Colonic mucosa (tissue), 4 donors: Measurements from ENCODE around the gene CLIC6. TPM values are rescaled to one million over a fixed set of nuclear protein-coding genes. Genes with fewer than 3 reads are reported as not detected.
A peak's percentile ranks its signal among the peaks of the same experiment; 100 is the strongest.
"Not testable (repeated sequence)": the region's sequence is repeated elsewhere in the genome, so short reads cannot be mapped to it uniquely, and the experiment has no call there.

ENCODE experiments used
- DNase-seq: peaks from one replicate; pipeline ENCODE4 v3.0.0-alpha.2; 2020
- H3K27ac ChIP-seq: fragments of 200-600 bp; one replicate; pipeline ENCODE4 v1.8.0; 2021
- H3K27me3 ChIP-seq: fragments of 200-600 bp; one replicate; pipeline ENCODE4 v1.8.0; 2021
- H3K36me3 ChIP-seq: fragments of 200-600 bp; one replicate; pipeline ENCODE4 v1.8.0; 2021
- H3K4me1 ChIP-seq: fragments of 200-600 bp; one replicate; pipeline ENCODE4 v1.8.0; 2021; ENCODE audit warnings: mild to moderate bottlenecking
- H3K4me3 ChIP-seq: fragments of 200-600 bp; one replicate; pipeline ENCODE4 v1.8.0; 2021
- H3K9ac ChIP-seq, 2 donors: one replicate each; pipeline ENCODE4 v1.7.0; 2013; ENCODE audit warnings: control low read depth in 2 of 2, low read depth in 2 of 2, low read length in 2 of 2
- H3K9me3 ChIP-seq: fragments of 200-600 bp; one replicate; pipeline ENCODE4 v1.8.0; 2021
- CTCF ChIP-seq: fragments of 200-600 bp; IDR thresholded peaks from one replicate; pipeline ENCODE4 v1.8.0; 2022; ENCODE audit warnings: antibody characterized with exemption, mild to moderate bottlenecking
- intact Hi-C: fragments of 100-400 bp; cut with DNase I; formaldehyde crosslinking; loops from one replicate; pipeline ENCODE4 v1.14.1; 2022
- total RNA-seq, 2 donors: library from RNA; stranded (reverse); fragmentation: NEBNext Ultra II Directional in 1 of 2; extraction: Animal tissue kit (Norgen Biotek cat#: 25700) in 1 of 2; gene quantifications; one replicate each; pipeline ENCODE4 v1.2.1, GENCODE V29; 2021
- donor health status: healthy.
- donor health status: DM: no; HTN: no; CAD: no.
- donor health status: DM: no; HTN: no; CAD: no.

Gene CLIC6
- total RNA-seq, 2 donors from 2014 or later = 9.4 to 12.8 TPM

DNA sequence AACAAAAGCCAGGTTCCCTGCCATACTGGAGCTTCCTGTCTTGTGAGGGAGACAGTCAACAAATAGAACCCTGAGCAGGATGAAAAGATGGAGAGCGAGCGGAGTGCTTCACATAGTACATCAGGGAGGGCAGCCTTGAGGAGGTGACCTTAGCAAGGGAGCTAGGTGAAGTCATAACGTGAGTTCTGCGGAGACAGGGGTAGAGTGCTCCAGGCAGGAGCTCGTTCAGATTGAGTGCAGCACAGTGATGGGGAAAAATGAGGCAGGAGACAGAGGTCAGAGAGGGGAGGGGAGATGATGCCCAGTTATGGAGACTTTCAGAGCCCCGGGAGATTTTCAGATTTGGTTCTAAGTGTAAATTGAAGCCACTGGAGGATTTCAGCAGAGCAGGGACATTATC, 15.3 kb upstream of the CLIC6 start:
- no peaks in the 10 kb centered on the region for H3K4me1 ChIP-seq
- H3K36me3 ChIP-seq = no peaks in the 10 kb centered on the region
- H3K9me3 ChIP-seq = no peaks in the 10 kb centered on the region
- intact Hi-C loops = no loop called here
- no peak for DNase-seq
- H3K4me3 ChIP-seq = no peak overlapping the region
- H3K9ac ChIP-seq = no peak overlapping the region
- TF ChIP-seq CTCF = no peak
- H3K27ac ChIP-seq = no peak overlapping the region
- H3K27me3 ChIP-seq = no peaks in the 10 kb centered on the region

DNA sequence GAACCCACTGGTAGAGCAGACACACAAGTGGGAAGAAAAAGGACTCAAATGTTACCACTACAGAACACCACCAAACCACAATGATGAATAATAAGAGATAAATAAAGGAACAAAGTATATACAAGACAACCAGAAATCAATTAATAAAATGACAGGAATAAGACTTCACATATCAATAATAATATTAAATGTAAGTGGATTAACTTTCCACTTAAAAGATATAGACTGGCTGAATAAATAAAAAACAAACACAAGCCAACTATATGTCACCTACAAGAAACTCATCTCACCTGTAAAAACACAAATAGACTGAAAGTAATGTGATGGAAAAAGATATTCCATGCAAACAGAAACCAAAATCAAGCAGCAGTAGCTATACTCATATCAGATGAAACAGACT, 6.9 kb upstream of the CLIC6 start:
- Histone ChIP-seq H3K27me3 (no peaks in the 10 kb centered on the region), H3K9me3 (no peaks in the 10 kb centered on the region), H3K36me3 (no peaks in the 10 kb centered on the region), H3K27ac (no peak overlapping the region), H3K4me1 (no peaks in the 10 kb centered on the region), H3K9ac (no peak overlapping the region), H3K4me3 (no peak overlapping the region)
- no peak for DNase-seq
- intact Hi-C loops = no loop called here
- TF ChIP-seq CTCF = no peak

DNA sequence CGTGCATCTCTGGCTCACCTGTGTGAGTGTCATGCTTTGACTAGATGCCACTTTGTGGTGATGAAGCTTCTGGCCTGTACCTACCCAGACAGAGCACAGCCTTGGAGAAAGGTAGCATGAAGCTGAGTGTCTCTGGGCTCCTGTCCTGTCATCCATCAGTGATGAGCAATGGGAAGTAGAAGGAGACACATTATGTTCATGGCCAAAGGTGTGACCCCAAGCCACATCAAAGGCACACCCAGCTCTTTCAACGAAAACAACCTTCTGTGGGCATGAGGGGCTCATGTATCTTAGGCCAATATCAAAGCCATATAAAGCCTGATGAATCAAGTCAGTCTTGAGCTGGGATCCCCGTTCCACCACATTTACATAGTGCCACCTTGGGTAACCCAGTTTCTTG, 1.0 kb upstream of the CLIC6 start:
- Histone ChIP-seq H3K27me3 (peaks cover 13% of the 10 kb centered on the region), H3K9ac (no peak overlapping the region), H3K4me1 (no peaks in the 10 kb centered on the region), H3K4me3 (no peak overlapping the region), H3K36me3 (no peaks in the 10 kb centered on the region), H3K9me3 (no peaks in the 10 kb centered on the region), H3K27ac (no peak overlapping the region)
- TF ChIP-seq CTCF = no peak
- DNase-seq = no peak
- intact Hi-C loops = no loop called here

DNA sequence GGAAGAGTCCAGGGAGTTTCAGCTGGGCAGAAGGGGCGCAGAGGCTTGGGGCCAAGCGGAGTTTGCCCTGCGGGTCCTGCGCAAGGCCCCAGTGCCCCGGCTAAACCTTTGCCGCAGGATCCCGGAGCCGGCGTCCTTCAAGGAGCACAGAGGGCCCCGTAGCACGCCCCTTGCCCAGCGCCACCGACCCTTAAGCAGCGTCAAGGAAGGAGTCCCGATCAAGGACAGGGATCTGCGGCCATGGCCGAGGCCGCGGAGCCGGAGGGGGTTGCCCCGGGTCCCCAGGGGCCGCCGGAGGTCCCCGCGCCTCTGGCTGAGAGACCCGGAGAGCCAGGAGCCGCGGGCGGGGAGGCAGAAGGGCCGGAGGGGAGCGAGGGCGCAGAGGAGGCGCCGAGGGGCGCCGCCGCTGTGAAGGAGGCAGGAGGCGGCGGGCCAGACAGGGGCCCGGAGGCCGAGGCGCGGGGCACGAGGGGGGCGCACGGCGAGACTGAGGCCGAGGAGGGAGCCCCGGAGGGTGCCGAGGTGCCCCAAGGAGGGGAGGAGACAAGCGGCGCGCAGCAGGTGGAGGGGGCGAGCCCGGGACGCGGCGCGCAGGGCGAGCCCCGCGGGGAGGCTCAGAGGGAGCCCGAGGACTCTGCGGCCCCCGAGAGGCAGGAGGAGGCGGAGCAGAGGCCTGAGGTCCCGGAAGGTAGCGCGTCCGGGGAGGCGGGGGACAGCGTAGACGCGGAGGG, 520 bp downstream of the CLIC6 start:
- H3K36me3 ChIP-seq = no peaks in the 10 kb centered on the region
- intact Hi-C loops = no loop called here
- no peaks in the 10 kb centered on the region for H3K9me3 ChIP-seq
- no peak for TF ChIP-seq CTCF
- H3K4me1 ChIP-seq = no peaks in the 10 kb centered on the region
- peak overlapping the region in 1 of 2 donors; percentile 54 for H3K9ac ChIP-seq
- no peak overlapping the region for H3K27ac ChIP-seq
- peaks cover 13% of the 10 kb centered on the region for H3K27me3 ChIP-seq
- no peak for DNase-seq
- H3K4me3 ChIP-seq = peak overlapping the region; percentile 63

- peaks cover 13% of the 10 kb centered on the region for H3K27me3 ChIP-seq
- H3K36me3 ChIP-seq, H3K9me3 ChIP-seq, H3K4me1 ChIP-seq, H3K27ac ChIP-seq, DNase-seq, intact Hi-C loops: not testable (repeated sequence)
- H3K9ac ChIP-seq = peak overlapping the region in 1 of 2 donors; percentile 81
- peak overlapping the region; percentile 63 for H3K4me3 ChIP-seq
These were observed 1.1 kb downstream of the CLIC6 start for GRCh38 chr21:34669880-34670219.

DNA sequence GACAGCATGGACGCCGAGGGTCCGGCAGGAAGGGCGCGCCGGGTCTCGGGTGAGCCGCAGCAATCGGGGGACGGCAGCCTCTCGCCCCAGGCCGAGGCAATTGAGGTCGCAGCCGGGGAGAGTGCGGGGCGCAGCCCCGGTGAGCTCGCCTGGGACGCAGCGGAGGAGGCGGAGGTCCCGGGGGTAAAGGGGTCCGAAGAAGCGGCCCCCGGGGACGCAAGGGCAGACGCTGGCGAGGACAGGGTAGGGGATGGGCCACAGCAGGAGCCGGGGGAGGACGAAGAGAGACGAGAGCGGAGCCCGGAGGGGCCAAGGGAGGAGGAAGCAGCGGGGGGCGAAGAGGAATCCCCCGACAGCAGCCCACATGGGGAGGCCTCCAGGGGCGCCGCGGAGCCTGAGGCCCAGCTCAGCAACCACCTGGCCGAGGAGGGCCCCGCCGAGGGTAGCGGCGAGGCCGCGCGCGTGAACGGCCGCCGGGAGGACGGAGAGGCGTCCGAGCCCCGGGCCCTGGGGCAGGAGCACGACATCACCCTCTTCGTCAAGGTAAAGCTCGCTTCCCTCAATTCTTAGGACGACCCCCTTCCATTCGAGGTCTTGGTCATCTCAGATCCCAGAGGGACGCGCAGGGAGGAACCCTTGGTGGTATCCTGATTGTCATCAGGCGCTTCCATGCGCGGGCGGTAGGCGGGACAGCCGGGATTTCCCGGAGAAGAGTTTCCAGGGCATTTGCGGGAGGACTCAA, 1.6 kb downstream of the CLIC6 start:
- Histone ChIP-seq H3K27me3 (peaks cover 13% of the 10 kb centered on the region), H3K9ac (peak overlapping the region; percentile 57 to 81), H3K4me3 (peak overlapping the region; percentile 63), H3K4me1 (no peaks in the 10 kb centered on the region), H3K27ac (no peak overlapping the region), H3K36me3 (no peaks in the 10 kb centered on the region), H3K9me3 (no peaks in the 10 kb centered on the region)
- peak; percentile 60 for DNase-seq
- TF ChIP-seq CTCF = no peak
- intact Hi-C loops = no loop called here
